WTC11 (cell line): ENCODE measurements around the gene PRKX.

ENCODE experiments used
- AFF4 ChIP-seq: sonication (generic); formaldehyde crosslinking; IDR thresholded peaks from 2 replicates; pipeline ENCODE4 v1.8.1; 2023; ENCODE audit warnings: mild to moderate bottlenecking, missing genetic modification reagents, borderline replicate concordance
- ARID4B ChIP-seq: sonication (generic); formaldehyde crosslinking; IDR thresholded peaks from 2 replicates; pipeline ENCODE4 v1.8.0; 2023; ENCODE audit warnings: missing genetic modification reagents, mild to moderate bottlenecking, borderline replicate concordance
- ATF1 ChIP-seq: sonication (generic); formaldehyde crosslinking; IDR thresholded peaks from 2 replicates; pipeline ENCODE4 v1.8.1; 2023; ENCODE audit warnings: mild to moderate bottlenecking, moderate library complexity, missing genetic modification reagents
- CBFB ChIP-seq: sonication (generic); formaldehyde crosslinking; IDR thresholded peaks from 2 replicates; pipeline ENCODE4 v1.8.1; 2022; ENCODE audit warnings: mild to moderate bottlenecking, low read depth, missing genetic modification reagents
- CREB1 ChIP-seq: sonication (generic); formaldehyde crosslinking; IDR thresholded peaks from 2 replicates; pipeline ENCODE4 v1.8.0; 2023; ENCODE audit warnings: mild to moderate bottlenecking, missing genetic modification reagents
- CTCF ChIP-seq: fragments of 200-600 bp; IDR thresholded peaks from 2 replicates; pipeline ENCODE4 v1.8.0; 2022; ENCODE audit warnings: antibody characterized with exemption
- E2F5 ChIP-seq: sonication (generic); formaldehyde crosslinking; IDR thresholded peaks from 2 replicates; pipeline ENCODE4 v1.8.1; 2022; ENCODE audit warnings: mild to moderate bottlenecking, moderate library complexity, missing genetic modification reagents
- JUN ChIP-seq: sonication (generic); formaldehyde crosslinking; IDR thresholded peaks from 2 replicates; pipeline ENCODE4 v1.8.0; 2023; ENCODE audit warnings: mild to moderate bottlenecking, missing genetic modification reagents
- PRDM15 ChIP-seq: sonication (generic); formaldehyde crosslinking; IDR thresholded peaks from 2 replicates; pipeline ENCODE4 v1.8.0; 2022; ENCODE audit warnings: missing genetic modification reagents
- PREB ChIP-seq: sonication (generic); formaldehyde crosslinking; IDR thresholded peaks from 2 replicates; pipeline ENCODE4 v1.8.1; 2022; ENCODE audit warnings: mild to moderate bottlenecking, missing genetic modification reagents, moderate library complexity, borderline replicate concordance
- USF1 ChIP-seq: sonication (generic); formaldehyde crosslinking; IDR thresholded peaks from 2 replicates; pipeline ENCODE4 v1.8.0; 2022; ENCODE audit warnings: mild to moderate bottlenecking, missing genetic modification reagents

GRCh38 chrX:3763111-3763510, 49.7 kb upstream of the PRKX start:
- TF ChIP-seq CTCF (no peak), CREB1 (CRISPR knock-in tag) (no peak), ATF1 (CRISPR knock-in tag) (no peak), ARID4B (CRISPR knock-in tag) (no peak), USF1 (CRISPR knock-in tag) (no peak), PRDM15 (CRISPR knock-in tag) (no peak), PREB (CRISPR knock-in tag) (no peak), JUN (CRISPR knock-in tag) (no peak), CBFB (CRISPR knock-in tag) (no peak), AFF4 (CRISPR knock-in tag) (no peak), E2F5 (CRISPR knock-in tag) (no peak)
